NCI-H146 treated with DMSO at 0.1 percent for 48 hours (cell line): ENCODE data around the gene KRT39.

Source experiments
- DNase-seq: peaks from one replicate; lab custom pipeline; 2025; ENCODE audit not compliant: unreplicated experiment; lab: John Stamatoyannopoulos, UW

The KRT39 gene

DNA sequence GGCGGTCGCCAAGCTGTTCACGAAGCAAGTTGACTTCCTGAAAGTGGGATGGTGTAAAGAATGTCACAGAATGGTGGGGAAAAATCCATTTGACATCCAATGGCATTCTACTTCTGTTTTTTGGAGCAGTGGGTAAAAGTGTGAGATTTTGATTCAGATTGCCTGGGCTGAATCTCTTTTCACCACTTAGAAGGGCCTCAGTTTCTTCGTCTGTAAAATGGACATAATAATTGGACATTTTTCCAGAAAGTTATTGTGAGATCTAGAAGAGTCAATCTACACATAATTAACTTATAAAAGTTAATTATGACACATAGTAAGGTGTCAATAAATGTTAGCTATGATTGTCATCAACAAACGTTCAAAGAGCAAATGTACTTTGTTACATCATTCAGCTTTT, 14.4 kb upstream of the KRT39 start:
- DNase-seq: no peak

DNA sequence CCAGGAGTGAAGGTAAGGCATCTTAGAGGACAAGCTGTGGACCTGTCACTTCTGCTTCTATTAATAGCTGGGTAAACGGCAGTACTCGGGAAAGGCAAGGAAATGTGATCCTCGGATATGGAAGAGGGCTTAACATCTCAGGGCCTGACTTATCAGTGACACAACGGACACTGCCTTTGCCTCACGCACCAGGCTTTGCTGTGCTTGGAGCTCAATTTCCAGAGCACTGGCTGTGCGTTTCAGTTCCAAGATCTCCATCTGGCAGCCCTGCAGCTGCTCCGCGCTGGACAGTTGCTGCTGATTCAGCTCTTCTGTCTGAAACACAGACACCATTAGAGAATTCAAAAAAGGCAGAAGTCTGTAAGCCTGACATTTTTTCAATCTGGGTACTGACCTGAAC, 13.8 kb upstream of the KRT39 start:
- no peak for DNase-seq

DNA sequence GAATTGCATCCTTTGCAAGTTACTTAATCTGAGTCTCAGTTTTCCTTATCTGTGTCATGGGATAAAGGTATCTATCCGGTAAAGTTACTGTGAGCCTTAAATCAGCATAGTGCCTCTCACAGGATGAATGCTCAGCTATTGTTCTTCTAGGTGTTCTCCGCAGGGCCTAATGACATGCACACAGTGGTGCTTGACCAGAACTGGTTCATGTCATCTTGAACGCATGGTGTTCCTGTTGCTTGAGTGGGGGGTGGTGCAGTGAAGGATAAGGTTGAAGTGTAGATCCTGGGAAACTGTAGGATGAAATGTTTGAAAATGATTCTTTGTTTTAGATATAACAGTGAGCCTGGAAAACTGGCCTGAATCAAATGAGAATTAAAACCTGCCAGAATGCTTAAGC, 13.4 kb upstream of the KRT39 start:
- no peak for DNase-seq

DNA sequence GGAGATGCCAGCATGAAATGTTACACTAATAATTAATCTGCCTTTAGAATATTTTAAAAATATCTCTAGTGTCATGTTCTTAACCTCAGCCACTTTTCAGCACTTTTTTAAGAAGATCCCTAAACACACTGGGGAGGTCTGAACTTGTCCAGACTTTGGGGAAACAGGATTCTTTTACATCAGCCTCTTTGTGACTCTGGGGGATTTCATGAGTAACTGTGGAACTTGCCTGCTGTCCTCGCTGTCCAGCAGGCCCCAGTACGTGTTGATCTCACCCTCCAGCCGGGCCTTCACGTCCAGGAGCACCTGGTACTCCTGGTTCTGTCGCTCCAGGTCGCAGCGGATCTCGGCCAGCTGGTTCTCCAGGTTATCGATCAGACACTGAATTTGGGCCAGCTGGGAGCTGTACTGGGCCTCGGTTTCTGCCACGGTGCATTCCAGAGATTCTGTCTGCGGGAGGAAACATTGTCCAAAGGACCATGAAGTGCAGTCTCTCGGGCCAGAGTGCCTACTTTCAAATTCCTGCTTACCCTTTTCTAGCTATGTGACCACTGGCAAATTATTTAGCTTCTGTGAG, 11.9 kb upstream of the KRT39 start:
- no peak for DNase-seq

DNA sequence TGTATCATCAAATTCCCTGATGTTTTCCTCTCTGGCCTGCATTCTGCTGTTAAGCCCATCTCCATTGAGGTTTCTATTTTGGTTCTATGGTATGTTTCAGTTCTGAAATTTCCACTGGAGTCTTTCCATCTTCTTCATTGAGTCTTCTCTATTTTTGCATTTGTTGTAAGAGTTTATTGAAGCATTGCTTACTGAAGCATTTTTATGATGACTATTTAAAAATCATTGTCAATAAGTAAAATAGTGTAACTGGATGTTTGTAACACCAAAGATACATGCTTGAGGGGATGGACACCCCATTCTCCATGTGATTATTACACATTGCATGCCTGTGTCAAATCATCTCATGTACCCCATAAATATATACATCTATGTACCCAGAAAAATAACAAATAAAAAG, 8.8 kb upstream of the KRT39 start:
- DNase-seq: no peak

DNA sequence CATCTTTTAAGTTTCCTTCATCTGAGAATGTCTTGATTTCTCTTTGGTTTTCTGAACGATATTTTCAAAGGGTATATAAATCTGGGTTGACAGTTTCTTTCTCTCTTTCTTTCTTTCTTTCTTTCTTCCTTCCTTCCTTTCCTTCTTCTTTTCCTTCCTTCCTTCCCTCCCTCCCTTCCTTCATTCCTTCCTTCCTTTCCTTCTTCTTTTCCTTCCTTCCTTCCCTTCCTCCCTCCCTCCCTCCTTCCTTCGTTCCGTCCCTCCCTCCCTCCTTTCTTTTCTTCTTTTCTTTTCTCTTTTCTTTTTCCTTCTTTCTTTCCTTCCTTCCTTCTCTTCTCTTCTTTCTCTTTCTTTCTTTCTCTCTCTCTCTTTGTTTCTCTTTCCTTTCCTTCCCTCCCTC, 7.6 kb upstream of the KRT39 start:
- DNase-seq: no peak

DNA sequence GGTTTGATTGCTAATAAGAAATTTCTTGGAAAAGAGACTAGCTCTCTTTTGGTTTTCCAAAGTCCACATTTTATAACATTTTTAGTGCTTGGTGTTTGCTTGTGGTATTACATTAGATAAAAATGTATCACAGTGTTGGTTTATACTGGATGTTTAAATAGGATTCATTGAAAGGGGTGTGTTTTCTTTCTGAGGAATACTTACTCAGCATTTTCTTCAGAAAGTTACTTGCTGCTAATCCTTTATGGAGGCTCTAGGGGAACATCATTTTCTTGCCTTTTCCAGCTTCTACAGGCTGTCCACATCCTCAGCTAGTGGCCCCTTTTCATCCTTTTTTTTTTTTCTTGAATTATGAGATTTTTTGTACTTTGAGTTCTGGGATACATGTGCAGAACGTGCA, 834 bp upstream of the KRT39 start:
- DNase-seq: no peak

DNA sequence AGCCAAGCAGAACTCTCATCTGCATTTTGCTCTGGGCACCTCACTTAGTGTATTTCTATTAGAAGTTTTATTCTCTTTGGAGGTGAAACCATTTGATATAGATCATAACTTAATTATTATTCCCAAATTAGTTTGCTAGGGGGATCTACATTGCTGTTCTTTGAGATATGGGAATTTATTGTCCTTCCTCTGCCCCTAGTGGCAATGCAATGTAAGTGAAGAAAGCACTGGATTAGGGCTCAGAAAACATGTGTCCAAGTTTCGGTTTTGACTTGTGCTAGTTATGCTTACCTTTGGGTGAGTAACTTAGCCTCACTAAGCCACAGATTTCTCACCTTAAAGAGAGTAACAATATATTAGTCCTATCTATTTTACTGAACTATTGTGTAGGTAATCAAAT, 2.9 kb downstream of the KRT39 start:
- DNase-seq: peak; percentile 2

DNA sequence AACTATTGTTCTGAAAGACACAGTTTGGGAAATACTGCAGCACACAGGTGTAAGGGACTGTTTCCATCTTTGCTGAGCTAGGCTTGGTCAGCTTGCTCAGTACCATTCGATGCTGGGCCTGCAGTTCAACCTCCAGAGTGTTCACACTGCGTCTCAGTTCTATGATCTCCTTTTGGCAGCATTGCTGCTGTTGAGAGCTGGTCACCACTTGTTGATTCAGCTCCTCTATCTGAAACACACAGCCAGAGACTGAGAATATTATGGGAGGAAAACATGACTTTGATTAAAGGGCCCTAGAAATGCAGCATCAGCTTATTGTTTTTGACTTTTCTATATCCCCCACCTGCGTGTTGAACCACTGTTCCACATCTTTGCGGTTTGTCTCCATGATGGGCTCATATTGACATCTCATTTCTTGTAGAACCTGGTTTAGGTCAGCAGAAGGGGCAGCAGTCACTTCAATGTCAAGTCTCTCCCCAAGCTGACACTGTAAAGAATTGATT, 4.6 kb downstream of the KRT39 start:
- no peak for DNase-seq

DNA sequence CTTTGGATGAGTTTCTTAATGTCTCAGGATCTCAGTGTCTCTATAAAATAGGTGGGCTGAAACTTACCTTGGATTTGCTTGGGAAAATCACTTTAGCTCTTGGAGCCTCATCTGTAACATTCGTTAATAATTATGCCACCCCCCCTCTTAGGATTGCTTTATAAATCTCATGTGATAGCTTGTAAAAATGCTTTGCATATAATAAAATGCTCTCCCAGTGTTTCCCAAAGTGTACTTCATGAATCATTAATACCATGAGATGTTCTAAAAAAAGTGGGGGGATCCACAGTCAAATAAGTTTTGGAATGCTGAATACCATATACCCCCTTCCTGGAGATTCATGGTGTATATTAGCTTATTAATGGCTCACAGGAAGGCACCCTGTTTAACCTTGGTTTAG, 5.2 kb downstream of the KRT39 start:
- no peak for DNase-seq

DNA sequence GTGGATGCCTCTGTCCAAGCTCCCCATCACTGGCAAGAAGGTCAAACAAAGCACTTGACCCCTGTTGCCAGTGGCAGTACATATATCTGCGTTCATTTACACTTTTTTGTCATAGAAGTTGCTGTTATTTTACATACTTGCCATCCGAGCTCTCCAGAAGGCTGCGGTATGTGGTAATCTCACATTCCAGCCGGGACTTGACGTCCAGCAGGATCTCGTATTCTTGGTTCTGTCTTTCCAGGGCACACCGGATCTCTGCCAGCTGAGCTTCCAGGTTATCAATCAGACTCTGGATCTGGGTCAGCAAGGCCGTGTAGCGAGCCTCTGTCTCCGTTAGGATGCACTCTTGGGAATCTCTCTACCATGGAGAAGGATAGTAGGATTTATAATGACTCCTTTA, 6.6 kb downstream of the KRT39 start:
- DNase-seq: no peak

DNA sequence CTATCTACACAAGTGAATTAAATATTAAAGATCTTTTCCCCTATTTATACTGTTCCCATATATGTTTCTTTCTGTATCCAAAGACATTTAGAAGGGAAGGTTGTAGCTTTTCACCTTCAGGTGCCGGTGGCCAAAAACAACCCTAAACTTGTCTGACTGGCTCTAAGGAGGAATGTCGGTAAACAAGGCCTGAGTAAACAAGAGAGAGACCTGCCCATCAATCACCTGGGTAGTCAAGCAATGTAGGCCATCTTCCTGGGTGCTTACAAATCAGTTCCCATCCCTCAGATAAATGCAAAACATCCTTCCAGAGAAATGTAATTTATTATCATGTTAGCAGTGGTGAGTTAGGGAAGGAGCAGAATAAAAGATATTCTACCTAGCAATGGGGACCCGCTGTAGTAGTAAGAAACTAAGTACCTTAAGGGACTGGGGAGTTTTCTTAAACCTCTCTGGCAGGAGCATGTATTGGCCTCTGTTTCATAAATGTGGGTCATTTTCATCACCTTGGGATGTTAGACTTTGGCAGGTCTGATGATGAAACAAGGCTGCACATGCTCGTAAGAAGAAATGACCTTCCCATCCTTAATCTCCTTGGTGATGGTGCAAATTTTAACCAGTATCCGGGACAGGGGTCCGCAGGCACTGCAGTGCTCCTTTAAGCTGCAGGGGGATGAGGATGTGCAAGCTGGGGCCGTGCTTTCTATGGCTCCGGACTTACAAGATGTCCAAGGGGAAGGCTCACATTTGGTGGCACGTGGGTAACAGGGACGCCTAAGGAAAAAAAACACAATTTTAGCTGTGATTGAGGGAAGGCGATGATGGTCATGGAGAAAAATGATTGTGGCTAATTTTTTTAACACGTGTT, 8.4 kb downstream of the KRT39 start:
- DNase-seq: no peak

DNA sequence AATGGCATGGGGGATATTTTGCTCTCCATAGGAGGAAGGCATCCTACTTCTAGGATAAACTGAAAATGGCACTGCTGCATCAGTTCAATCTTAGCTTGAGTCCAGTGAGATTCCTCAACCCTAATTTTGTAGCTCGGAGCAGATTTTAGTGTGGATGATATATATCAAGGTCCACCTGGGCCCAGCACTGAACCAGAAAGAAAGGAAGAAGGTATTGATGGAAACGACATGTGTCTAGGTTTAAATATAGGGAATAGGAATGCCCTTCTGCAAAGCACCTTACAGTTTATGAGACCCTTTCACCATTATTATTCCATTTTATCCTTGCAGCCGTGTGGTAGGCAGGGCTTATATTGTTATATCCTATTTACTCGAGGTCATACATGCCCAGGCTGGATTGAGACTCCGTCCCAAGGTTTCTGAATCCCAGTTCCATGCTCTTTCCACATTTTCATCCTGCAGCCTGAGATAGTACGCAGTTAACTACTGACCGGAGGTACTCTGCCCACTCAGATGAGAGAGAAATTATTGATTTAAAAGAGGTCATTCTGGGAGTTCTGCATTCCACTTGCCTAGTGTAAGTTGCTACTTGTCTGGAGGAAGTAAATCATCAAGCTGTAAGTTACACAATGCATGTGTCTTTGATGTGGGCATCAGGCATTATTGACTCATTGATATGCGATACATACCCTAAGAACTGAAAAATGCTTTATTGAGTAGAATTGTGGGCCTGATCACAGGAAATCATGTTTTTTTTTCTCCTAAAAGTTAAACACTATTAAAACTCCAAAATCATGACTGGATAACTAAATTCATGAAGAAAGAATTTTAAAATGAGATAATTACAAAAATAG, 10.1 kb downstream of the KRT39 start:
- no peak for DNase-seq

DNA sequence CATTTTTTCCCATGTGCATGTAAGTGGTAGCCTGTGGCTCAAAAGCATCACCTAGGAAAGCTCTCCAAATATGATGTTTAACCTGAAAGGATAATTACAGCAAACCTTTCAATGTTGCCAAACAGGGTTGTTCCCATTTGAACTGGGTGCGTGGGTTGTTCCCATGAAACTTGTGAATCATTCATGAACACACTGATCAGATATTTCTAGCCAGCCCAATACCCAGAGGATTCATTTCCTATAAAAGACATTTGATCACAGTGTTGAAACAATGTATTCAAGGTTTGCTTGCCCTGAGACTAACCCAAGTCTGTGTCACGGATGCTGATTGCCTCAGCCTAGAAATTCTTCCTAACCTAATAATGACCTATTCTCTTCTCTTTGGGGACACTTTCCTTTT, 12.9 kb downstream of the KRT39 start:
- no peak for DNase-seq

DNA sequence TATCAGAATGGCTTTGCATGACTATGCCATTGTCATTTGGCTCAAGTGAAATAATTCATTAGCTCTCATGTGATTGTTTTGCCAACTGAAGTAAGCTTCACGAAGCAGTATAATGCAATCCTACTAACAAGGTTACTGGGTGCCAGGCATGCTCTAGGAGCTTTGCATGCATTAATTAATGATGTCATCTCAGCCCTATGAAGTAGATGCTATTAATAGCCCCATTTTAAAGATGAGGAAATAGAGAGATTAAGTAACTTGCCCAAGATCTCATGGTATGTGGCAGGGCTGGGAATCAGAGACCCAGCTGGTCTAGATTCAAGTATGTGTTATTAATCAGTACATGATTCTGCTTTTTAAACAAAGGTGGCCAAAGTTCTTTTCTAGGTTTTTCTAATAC, 14.1 kb downstream of the KRT39 start:
- no peak for DNase-seq

DNA sequence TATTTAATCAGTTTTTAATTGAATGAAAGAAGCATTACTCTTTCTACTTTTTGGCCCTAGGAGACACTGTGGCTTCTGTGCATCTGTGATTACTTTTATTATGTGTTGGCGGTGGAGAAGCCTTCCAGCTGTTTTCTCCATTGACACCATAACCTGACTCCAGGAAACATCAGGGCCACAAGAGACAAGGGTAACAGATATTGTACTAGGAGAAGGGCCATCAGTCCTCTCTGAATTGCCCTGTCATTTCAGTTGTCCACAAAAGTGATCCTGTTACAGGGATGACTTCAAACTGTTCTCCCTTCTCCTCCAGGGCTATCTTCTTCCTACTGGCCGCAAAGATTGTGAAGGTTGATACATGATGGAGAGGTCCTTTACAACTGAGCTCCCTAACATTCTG, 14.6 kb downstream of the KRT39 start:
- no peak for DNase-seq

DNA sequence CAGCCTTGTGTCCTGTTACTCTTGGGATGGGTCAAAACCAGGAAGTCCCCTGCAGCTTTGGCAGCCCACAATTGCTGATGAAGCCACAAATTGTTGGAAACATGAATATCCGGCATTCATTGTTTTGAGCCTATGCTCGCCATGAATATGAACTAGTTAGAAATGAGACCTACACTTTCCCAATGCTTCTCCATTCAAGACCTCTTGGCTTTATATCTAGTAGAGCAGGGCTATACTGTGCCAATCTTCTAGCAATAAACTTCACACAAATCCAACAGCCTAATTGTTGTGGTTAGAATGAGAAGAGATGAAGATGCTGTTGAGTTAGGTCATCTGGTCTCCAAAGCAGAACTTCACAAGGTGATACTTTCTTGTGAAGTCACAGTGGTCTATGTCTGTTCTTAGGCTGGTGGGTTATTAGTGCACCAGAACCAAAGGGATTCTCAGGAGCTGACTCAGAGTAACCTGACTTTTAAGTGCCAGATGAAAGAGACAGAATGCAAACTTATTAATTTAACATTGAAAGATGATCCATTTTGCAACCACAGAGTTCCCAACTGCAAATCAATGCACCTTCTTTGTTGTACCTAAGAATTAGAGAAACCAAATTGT, 15.6 kb downstream of the KRT39 start:
- DNase-seq: no peak

DNA sequence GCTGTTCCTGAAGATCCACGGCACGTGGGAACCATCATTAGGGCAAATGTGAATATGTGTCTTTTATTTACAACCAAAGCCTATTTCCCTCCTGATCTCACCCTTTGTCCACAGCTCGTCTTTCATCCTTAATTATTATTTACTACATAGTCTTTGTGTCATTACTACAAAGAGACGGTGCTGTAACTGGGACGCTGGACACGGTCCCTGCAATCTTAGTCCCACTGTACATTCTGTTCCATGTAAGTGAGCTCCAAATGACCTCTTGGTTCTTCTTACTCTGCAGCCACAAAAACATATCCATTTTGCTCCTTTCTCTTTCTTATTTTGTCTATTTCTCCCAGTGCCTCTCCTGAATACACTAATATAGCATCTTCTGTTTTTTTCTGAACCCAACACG, 16.6 kb downstream of the KRT39 start:
- peak; percentile 26 for DNase-seq

DNA sequence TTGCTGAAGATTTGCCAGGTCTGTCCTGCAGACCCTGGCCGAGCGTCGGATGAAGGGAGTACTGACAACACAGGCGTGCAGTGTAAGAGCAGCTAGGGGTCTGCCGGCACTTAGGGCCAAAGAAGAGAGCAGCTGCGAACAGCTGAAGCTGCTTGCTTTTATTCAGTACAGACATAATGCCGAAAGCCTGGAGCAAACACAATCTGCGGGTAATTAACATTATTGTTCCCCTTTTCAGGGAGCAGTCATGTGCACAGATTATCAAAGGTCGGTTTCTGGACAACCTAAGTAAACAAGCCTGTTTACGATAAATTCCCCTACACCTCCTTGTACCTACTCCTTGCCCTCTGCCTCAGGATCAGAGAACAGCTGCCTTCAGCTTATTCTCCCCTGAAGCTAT, 17.3 kb downstream of the KRT39 start:
- DNase-seq: peak; percentile 63

DNA sequence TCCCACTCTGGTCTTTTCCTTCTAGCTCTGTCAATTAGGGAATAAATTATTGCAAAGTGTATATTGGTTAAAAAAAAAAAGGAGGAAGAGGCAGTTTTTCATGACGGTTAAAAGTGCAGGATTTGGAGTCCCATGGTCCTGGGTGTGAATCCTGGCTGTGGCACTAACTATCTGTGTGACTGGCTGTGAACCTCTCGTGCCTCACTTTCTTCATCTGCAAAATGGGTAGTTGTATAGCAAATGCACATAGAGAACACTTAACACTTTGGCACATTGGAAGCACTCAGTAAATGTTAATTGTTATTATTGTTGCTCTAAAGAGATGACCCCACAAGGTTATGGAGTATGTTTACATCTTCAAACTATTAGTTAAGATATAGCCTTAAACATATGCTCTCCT, 18.8 kb downstream of the KRT39 start:
- no peak for DNase-seq

DNA sequence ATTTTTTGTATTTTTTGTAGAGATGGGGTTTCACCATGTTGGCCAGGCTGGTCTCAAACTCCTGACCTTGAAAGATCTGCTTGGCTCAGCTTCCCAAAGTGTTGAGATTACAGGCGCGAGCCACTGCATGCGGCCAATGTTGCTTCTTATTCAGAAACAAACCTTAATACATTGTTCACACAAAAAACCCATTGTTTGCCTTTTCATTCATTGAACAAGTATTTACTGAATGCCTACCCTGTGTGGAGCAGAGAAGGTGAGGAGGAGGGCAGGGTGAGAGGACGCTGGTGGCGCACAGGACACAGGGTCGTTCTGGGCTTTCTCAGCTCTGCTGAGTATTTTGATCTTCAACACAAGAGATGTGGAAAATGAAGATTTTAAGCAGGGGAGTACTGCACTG, 21.3 kb downstream of the KRT39 start:
- DNase-seq: no peak
